Myocyte (in vitro differentiated cells): ENCODE measurements around the gene CIRBP. TPM values are rescaled to one million over a fixed set of nuclear protein-coding genes. Genes with fewer than 3 reads are reported as not detected.
A peak's percentile ranks its signal among the peaks of the same experiment; 100 is the strongest.
"Not testable (repeated sequence)": the region's sequence is repeated elsewhere in the genome, so short reads cannot be mapped to it uniquely, and the experiment has no call there.

ENCODE experiments used
- DNase-seq: peaks from one replicate; pipeline ENCODE4 v3.0.0-alpha.2; 2012; ENCODE audit warnings: low read depth
- total RNA-seq: library from RNA; depleted of rRNA; stranded (reverse); fragments of >200 nt; gene quantifications from 2 replicates; pipeline ENCODE4 v1.2.3, GENCODE V29; 2014

The CIRBP gene
- total RNA-seq, 1 donor from 2014 or later: 497 TPM

DNA sequence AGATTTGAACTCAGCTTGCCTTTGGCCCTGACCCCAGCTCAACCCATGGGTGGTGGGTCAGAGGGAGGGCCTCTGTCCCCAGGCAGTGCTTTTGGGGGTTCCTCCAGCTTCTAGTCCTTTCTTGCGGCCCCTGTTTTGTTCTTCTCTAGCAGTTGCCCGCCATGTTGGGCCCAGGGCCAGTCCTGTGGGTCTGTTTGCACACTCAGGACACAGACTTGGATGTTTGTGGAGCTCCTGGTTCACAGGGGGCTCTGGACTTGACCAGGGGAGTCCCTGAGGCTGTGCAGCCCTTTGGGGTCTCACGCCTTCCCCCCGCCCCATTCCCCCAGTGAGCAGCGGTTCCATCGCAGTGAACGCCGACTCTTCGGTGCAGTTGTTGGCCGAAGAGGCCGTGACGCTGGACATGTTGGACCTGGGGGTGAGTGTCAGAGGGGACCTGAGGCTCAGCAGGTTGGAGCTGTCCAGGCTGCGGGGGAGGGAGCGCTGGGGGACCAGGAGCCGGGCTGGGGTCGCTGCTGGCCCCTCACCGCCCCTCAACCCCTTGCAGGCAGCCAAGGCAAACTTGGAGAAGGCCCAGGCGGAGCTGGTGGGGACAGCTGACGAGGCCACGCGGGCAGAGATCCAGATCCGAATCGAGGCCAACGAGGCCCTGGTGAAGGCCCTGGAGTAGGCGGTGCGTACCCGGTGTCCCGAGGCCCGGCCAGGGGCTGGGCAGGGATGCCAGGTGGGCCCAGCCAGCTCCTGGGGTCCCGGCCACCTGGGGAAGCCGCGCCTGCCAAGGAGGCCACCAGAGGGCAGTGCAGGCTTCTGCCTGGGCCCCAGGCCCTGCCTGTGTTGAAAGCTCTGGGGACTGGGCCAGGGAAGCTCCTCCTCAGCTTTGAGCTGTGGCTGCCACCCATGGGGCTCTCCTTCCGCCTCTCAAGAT is 25.1 kb upstream of the CIRBP start:
- DNase-seq: peak; percentile 87

DNA sequence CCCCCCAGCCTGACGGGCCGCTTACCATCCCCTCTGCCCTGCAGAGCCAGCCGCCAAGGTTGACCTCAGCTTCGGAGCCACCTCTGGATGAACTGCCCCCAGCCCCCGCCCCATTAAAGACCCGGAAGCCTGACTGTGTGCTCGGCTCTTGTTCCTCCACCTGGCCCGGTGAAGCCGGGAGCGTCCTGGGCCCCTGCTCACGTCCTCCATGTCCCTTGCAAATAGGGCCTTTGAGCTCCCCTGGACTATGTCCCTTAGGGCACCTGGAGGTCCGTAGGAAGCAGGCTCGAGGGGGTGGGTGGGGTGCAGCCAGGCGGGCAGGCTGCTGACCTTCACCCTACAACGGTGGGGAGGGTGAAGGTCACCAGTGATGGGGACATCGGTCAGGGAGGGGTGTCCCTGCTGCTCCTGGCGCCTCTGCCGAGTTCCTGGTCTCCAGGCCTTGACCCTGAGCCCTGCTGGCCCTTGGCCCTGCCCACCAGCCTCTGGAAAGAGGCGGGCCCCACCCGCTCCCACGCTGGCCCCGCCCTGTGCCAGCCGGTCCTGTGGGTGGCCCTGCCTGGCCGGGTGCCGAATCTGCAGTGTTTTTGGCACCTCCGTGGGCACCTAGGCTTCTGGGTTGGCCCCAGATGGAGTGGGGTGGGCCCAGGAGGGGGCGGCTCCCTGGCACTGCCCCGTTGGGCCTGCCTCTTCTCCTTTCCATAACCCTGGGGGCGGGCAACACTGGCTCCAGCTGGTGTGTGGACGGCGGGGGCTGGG is 24.3 kb upstream of the CIRBP start:
- DNase-seq: peak; percentile 87

DNA sequence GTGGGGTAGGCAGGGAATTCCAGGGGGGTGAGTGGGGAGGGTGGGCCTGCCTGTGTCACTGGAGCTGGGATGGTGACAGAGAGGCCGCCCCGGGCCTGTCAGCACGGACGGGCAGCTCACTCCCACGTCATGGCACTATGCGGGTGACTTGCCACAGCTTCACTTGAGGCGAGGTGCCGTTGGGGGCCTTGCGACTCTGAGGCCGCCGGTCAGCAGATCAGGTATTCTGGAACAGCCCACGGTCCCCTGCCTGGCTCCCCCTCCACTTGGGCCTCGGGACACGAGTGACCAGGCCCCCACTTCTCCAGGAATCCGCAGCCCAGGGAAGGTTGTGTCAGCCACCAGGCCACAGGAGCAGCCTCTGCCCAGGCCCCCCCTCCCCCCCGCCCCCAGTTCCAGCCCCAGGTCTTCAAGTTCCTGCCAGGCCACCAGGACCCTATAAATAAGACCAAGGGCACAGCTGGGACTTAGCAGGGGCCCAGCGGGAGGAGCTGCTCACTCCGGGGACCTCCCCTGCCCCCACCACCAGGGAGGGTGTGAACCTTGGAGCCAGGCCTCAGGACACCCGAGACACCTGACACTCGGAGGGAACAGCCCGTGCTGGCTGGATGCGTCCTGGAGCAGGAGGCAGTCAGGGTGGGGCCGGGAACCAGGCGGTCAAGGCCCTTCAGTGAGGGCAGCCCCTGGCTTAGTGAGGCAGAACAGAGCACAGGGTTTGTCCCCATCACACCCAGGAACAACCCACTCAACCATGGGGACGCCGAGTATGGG is 23.5 kb upstream of the CIRBP start:
- peak; percentile 97 for DNase-seq

DNA sequence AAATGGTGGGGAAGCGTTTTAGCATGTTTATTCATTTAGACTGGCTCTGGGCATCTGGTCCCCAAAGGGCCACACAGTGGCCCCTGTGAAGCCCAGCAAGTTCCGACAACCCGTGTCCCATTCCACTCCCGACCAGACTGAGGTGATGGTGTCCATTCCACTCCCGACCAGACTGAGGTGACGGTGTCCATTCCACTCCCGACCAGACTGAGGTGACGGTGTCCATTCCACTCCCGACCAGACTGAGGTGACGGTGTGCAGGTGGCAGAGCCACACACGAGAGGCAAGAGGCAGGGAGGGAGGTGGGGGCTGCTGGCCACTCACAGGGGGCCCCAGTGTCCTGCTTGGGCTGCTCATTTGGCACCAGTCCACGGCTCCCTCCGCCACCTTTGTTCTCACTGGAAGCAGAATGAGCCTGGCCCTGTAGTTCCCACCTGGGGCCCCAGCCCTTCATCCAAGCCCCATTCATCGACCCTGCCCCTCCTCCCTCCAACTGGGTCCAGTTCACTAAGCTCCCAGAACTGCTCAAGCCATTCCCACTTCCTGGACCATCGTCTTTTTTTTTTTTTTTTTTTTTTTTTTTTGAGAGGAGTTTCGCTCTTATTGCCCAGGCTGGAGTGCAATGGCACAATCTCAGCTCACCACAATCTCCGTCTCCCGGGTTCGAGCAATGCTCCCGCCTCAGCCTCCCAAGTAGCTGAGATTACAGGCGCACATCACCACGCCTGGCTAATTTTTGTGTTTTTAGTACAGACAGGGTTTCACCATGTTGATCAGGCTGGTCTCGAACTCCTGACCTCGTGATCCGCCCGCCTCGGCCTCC is 22.7 kb upstream of the CIRBP start:
- DNase-seq: not testable (repeated sequence)

DNA sequence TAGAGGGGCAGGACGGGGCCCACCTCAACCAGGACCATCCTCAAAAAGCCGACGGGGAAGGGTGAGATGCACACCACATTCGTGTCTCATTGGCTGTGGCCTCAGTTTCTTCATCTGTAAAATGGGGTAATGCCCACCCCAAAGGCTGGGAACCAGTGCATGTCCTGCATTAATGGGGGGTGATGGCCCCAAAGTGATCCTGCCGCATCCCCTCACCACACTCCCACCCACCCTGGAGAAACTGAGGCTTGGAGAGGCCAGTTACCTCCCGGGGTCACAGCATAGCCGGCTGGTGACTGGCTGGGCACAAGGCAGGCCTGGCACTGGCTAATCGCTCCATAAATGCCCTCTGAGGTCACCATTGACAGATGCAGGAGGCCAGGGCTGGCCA is 21.4 kb upstream of the CIRBP start:
- no peak for DNase-seq

DNA sequence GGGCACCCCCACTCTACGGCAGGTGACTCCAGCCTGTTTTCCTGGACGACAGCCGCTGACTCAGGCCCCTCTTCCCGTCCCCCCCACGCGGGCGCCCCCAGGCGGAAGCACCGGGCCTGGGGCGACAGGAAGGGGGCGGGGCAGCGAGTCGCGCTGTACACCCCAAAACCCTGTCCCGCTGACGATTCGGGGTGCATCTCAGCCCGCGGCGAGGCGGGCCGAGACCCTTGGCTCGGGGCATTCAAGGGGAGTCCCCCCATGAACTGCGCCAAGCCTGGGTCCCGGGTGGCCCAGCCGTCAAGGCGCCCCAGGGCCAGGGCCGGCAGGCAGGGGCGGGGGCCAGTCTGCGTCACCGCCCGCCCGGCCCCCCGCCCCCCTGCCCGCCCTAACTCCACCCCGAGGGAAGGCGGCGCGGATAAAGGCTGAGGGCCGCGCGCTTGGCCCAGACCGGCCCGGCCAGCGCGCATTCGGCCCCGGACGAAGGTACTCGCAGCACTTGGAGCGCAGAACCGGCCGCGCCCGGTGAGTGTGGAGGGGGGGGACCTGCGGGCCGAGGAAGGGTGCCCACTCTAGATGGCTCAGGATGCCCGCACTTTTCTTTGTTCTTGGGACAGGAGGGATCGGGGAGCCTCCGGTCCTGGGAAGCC is 20.9 kb upstream of the CIRBP start, which contains the start of gene MIDN:
TSS of gene MIDN (plus strand) at position 445 of the 647 bp plus-strand sequence. CDS start 1,714 bp downstream, outside the sequence.
- DNase-seq: peak; percentile 96

DNA sequence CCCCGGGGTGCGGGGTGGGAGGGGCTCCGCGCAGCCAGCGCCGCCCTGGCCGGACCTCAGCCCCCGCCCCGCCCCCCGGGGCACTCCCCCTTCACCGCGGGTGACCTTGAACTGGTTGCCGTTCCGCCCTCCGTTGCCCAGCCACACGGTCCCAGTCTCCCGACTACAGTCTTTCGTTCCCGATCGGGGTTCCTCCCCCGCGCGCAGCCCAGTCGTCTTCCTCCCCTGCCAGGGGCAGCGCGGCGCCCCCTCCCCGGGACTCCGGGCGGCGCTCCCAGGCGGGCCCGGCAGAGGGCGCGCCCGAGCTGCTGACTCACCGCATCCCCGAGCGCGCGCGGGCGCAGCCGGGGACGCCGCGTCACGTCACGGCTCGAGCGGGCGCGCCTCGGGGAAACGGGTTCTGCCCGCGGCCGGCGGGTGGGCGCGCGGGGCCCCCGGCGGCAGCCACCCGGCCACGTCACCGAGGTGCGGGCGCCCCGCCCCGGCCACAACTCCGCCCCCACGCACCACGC is 20.3 kb upstream of the CIRBP start:
- DNase-seq: no peak

DNA sequence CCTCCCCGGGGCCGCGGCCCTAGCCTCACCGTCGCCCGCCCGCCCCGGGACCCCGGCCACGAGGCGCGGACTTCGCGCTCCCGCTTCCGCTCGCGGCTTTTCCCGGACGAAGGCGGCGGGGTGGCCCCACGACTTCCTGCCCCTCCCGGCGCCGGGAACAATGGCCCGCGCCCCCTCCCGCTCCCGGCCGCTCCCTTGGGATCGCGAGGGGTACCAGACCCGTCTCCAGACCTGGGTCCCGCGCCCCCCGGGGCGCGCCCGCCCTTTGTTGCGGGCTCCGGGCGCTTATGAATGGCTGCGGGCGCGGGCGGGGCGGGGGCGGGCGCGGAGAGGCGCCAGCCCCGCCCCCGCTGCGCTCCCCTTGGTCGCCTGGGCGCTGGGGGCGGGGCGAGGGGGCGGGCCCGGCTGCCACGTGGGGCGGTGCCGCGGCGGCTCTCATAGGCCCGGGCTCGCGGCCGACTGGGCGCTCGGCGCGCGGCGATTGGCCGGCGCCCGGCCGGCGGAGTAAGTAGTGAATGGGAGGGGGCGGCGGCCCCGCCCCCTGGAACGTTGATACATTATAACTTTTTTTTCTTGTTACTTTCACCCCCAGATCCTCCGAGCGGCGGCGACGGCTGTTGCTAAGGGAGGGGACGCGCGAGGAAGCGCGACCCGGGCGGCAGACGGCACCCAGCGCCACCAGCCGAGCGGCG is 19.7 kb upstream of the CIRBP start:
- DNase-seq: peak; percentile 94

DNA sequence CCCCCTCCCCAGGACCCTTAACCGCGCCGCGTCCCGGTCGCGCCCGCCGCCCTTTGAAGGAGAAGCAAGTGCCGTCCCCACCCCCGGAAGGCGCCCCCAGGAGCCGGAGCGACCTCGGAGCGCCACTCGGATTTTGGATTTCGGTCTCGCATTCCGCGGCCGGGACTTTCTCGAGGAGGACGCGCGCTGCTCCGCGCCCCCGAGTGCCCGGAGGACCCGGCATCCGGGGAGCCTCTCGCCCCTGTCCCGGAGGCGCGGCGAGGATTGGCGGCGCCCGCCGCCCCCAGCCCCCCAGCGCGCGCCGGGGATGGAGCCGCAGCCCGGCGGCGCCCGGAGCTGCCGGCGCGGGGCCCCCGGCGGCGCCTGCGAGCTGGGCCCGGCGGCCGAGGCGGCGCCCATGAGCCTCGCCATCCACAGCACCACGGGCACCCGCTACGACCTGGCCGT is 19.1 kb upstream of the CIRBP start:
- DNase-seq: no peak

DNA sequence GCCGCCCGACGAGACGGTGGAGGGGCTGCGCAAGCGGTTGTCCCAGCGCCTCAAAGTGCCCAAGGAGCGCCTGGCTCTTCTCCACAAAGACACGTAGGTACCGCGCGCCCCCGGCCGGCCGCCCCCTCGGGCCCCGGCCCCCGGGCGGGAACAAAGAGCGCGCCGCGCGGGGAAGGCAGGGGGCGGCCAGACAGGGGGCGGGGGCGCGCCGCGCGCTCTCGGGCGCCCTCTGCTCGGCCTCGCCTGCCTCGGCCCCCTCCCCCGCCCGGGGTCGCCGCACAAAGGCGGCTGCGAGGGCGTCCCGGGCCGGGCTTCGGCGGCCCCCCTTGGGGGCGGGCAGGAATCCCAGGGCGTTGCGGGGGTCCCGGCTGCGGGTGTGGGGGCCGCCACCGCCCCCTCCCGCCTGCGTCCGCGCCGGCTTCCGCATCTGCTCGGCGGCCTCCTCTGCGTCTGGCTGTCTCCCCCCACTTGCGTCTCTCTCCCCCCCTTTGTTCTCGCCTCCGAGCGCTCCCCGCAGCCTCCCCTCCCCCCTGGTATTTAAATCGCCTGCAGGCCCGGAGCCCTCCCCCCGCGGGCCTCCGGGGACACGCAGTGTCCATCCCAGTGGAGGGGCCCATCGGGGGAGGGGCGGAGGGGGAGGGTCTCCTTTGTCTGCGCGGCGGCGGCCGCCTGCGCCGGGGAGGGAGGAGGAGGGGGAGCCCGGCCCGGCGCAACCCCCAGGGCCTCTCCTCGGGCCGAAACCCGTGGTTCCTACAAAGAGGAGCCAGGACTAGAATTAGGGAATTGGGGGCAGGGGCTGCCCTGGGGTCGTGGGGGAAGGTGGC is 18.5 kb upstream of the CIRBP start:
- DNase-seq: peak; percentile 73

DNA sequence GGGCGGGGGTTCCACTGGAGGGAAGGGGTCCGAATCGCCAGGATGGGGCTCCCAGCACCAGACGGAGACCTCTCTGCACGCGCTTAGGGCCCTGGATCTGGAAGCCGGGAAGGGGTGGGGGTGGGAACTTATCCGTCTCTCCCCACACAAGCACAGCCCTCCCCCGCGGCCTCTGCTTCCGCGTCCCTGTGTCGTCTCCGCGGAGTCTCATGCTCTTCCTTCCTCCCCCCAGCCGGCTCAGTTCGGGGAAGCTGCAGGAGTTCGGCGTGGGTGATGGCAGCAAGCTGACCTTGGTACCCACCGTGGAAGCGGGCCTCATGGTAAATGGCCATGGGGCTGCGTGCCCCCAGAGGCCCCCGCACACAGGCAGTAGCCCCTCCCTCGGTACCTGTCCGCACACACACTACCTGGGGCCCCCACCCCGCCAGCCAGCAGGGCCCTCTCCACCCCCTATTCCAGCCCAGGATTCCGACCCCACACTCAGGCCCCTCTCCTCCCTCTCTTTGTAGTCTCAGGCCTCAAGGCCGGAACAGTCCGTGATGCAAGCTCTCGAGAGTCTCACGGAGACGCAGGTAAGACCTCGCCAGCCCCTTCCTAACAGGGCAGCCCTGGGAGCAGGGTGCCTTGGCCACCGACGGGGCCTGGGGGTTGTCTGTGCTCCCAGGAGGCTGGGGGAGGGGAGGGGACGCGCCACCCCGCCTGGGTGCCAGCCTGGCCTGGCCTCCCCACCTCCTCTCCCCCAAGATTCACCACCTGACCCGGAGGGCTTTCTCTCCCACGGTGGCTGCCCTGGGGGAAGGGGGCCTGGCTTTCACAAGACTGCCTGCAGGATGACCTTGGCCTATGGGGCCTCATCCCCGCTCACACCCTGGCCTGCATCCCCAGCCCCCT is 17.6 kb upstream of the CIRBP start:
- peak; percentile 73 for DNase-seq

DNA sequence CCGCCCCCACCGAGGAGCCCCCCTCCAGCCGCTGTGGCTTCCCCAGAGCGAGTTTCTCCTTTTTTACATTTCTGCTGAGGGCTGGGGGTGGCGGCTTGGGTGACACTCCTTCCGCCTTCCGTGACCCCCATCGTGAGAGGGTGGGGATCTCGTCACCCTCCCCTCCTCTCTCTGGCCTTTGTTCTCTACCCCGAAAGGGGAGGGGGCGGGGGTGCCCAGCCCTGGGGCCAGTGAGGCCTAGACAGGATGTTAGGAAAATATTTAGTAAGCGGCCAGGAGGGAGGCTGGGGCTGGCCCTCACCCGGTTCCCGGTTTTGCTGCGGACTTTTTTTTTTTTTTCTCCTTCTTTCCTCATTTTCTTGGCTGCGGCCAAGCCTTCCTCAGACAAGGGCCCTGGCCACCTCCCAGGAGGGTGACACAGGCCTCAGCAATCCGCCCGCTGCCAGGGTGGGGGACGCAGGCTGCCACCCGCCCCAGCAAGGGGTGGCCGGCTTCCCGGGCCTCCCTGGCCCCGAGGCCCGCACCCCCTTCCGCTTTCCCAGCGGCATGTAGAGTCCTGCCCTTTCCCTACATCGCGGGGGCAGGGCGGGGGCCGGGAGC is 16.8 kb upstream of the CIRBP start:
- peak; percentile 89 for DNase-seq

DNA sequence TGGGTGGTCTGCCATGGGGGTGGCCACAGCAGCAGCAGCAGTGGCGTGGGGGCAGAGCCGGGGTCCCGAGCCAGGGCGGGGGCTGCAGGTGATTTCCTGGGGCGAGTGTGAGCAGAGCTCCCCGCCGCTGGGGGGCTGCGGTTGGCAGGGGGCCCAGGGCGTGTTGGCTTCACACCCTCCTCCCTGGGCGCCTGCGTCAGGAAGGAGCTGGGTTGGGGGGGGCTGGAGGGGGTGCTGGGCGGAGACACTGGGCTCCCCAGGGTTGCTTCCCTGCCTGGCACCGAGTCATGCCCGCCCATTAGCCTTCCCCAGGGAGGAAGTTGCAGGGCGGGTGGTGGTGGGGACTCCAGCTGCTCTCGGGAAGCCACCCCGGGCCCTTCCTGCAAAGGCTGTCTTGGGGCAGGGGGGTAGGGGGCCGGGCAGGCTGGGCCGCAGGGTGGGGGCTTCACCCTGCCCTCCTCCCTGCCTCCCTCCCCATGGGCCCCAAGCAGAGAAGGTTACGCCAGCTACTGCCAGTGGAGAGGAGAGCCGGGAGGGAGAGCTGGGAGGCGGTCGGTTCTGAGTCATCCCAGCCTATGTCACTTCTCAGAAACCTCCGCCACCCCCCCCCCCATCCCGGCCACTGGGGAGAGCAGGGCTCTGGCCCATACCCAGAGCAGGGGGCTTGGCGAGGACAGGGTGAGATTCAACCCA is 16.2 kb upstream of the CIRBP start:
- peak; percentile 94 for DNase-seq

DNA sequence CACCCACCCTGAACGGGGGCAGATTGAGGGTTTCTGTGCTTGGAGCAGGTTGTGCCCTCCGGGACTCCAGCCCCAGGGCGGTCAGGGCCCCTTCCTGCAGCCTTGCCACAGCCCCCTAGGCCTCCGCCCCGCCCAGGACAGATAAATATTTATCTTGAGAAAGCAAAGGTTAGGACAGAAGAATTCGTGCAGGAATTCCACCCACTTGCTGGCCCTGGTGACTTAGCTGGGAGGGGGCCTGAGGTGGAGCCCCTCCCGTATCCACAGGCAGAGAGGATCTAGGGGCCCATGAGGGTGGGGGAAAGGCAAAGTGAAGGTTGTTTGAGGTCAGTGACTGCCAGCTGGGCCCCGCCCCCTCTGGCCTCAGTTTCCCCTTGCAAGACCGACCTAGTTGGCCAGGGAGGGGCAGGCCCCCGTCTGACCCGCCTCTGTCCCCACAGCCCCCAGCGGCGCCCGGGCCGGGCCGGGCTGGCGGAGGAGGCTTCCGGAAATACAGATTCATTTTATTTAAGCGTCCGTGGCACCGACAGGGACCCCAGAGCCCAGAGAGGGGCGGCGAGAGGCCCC is 15.5 kb upstream of the CIRBP start:
- DNase-seq: no peak

DNA sequence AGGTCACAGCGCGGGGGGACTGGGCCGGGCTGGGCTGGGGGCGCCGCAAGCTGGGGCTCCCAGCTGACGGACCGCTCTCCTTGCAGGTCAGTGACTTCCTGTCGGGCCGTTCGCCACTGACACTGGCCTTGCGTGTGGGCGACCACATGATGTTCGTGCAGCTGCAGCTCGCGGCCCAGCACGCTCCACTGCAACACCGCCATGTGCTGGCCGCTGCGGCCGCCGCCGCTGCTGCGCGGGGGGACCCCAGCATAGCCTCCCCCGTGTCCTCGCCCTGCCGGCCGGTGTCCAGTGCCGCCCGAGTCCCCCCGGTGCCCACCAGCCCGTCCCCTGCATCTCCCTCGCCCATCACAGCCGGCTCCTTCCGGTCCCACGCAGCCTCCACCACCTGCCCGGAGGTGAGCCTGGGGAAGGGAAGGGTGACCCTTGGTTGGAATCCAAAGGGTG is 15.0 kb upstream of the CIRBP start:
- DNase-seq: no peak
